Trophoblast cell (in vitro differentiated cells and primary cell): ENCODE measurements around the gene PEX7. TPM values are rescaled to one million over a fixed set of nuclear protein-coding genes. Genes with fewer than 3 reads are reported as not detected.

Experiments used
- DNase-seq, 2 donors: peaks; one replicate each; pipeline ENCODE4 v3.0.0-alpha.2; 2016
- H2AFZ ChIP-seq: 2 replicates; pipeline ENCODE4 v1.6.1; 2013; ENCODE audit warnings: low read length, moderate library complexity, mild to moderate bottlenecking; ENCODE audit not compliant: insufficient read depth, poor library complexity
- H2AK5ac ChIP-seq: 2 replicates; pipeline ENCODE4 v1.6.1; 2013; ENCODE audit warnings: mild to moderate bottlenecking, low read length
- H2BK120ac ChIP-seq: 2 replicates; pipeline ENCODE4 v1.6.1; 2013; ENCODE audit warnings: low read length, mild to moderate bottlenecking, moderate library complexity; ENCODE audit not compliant: insufficient read depth, poor library complexity
- H2BK12ac ChIP-seq: 2 replicates; pipeline ENCODE4 v1.6.1; 2013; ENCODE audit warnings: mild to moderate bottlenecking, low read length, moderate library complexity
- H2BK5ac ChIP-seq: 2 replicates; pipeline ENCODE4 v1.6.1; 2013; ENCODE audit warnings: low read length, low read depth, moderate library complexity, mild to moderate bottlenecking; ENCODE audit not compliant: poor library complexity
- H3K14ac ChIP-seq: 2 replicates; pipeline ENCODE4 v1.6.1; 2013; ENCODE audit warnings: mild to moderate bottlenecking, low read length
- H3K18ac ChIP-seq: 2 replicates; pipeline ENCODE4 v1.6.1; 2013; ENCODE audit warnings: mild to moderate bottlenecking, low read length
- H3K23ac ChIP-seq: 2 replicates; pipeline ENCODE4 v1.6.1; 2013; ENCODE audit warnings: low read length
- H3K27ac ChIP-seq: 2 replicates; pipeline ENCODE4 v1.5.1; 2013; ENCODE audit warnings: low read depth, mild to moderate bottlenecking, inconsistent platforms, low read length, moderate library complexity
- H3K27me3 ChIP-seq: 2 replicates; pipeline ENCODE4 v1.6.1; 2013; ENCODE audit warnings: inconsistent platforms, mild to moderate bottlenecking, low read length, moderate library complexity; ENCODE audit not compliant: insufficient read depth
- H3K36me3 ChIP-seq, 2 experiments: 1 replicate in 1 of 2; 2 replicates in 1 of 2; pipeline ENCODE4 v1.6.1; 2013; ENCODE audit warnings: low read length in 2 of 2, mild to moderate bottlenecking in 2 of 2, moderate library complexity in 1 of 2; ENCODE audit not compliant: insufficient read depth in 2 of 2, control insufficient read depth in 1 of 2
- H3K4ac ChIP-seq: 2 replicates; pipeline ENCODE4 v1.6.1; 2013; ENCODE audit warnings: low read depth, mild to moderate bottlenecking, low read length, moderate library complexity
- H3K4me1 ChIP-seq, 2 experiments: 1 replicate in 1 of 2; 2 replicates in 1 of 2; pipeline ENCODE4 v1.6.1; 2013; ENCODE audit warnings: low read length in 2 of 2, mild to moderate bottlenecking in 2 of 2, moderate library complexity in 1 of 2; ENCODE audit not compliant: insufficient read depth in 2 of 2, control insufficient read depth in 1 of 2
- H3K4me2 ChIP-seq: 2 replicates; pipeline ENCODE4 v1.6.1; 2013; ENCODE audit warnings: inconsistent platforms, mild to moderate bottlenecking, low read length, moderate library complexity
- H3K4me3 ChIP-seq: 2 replicates; pipeline ENCODE4 v1.5.1; 2013; ENCODE audit warnings: mild to moderate bottlenecking, low read depth, low read length, inconsistent platforms
- H3K79me1 ChIP-seq: one replicate; pipeline ENCODE4 v1.6.1; 2013; ENCODE audit warnings: low read length
- H3K79me2 ChIP-seq: 2 replicates; pipeline ENCODE4 v1.6.1; 2013; ENCODE audit warnings: low read length, mild to moderate bottlenecking; ENCODE audit not compliant: control insufficient read depth, insufficient read depth, poor library complexity
- H3K9ac ChIP-seq: 2 replicates; pipeline ENCODE4 v1.6.1; 2013; ENCODE audit warnings: mild to moderate bottlenecking, low read length
- H3K9me3 ChIP-seq: 2 replicates; pipeline ENCODE4 v1.6.1; 2013; ENCODE audit warnings: low read depth, mild to moderate bottlenecking, control low read depth, inconsistent platforms, low read length; ENCODE audit not compliant: insufficient read depth
- H4K12ac ChIP-seq: 2 replicates; pipeline ENCODE4 v1.6.1; 2013; ENCODE audit warnings: low read depth, mild to moderate bottlenecking, low read length, moderate library complexity
- H4K8ac ChIP-seq: 2 replicates; pipeline ENCODE4 v1.6.1; 2013; ENCODE audit warnings: low read depth, mild to moderate bottlenecking, low read length, moderate library complexity
- H4K91ac ChIP-seq: one replicate; pipeline ENCODE4 v1.6.1; 2013; ENCODE audit warnings: low read depth, mild to moderate bottlenecking, low read length, moderate library complexity
- WGBS: extraction: QIAGEN DNeasy Blood & Tissue Kit; methylation state at CpG from one replicate; pipeline ENCODE4 v1.1.7; 2013; ENCODE audit warnings: missing lambda C conversion rate; ENCODE audit not compliant: insufficient read length, insufficient coverage; ENCODE audit errors: extremely low coverage; 5-methylcytosine and 5-hydroxymethylcytosine counted together
- polyA plus RNA-seq: library from polyadenylated mRNA; stranded (reverse); fragments of 200-250 nt; gene quantifications from 2 replicates; pipeline ENCODE4 v1.2.3, GENCODE V29; 2013

Gene PEX7
- polyA plus RNA-seq: 4.0 and 5.0 TPM in 2 replicates

- H3K18ac ChIP-seq: peak within 1 kb of the TSS; percentile 55
- peak within 1 kb of the TSS; percentile 45 for H2AK5ac ChIP-seq
- H2BK120ac ChIP-seq: peak within 1 kb of the TSS; percentile 57
- peak within 1 kb of the TSS; percentile 92 for H4K91ac ChIP-seq
- H3K79me2 ChIP-seq: peaks cover 5% of the 10 kb centered on the region
- no peaks in the 10 kb centered on the region for H3K9me3 ChIP-seq
- peak within 1 kb of the TSS; percentile 91 for H3K4me3 ChIP-seq
- H3K27me3 ChIP-seq: no peaks in the 10 kb centered on the region
- peak within 1 kb of the TSS; percentile 81 for H3K4me2 ChIP-seq
- no peak within 1 kb of the TSS for H2BK12ac ChIP-seq
- DNase-seq: peak; percentile 85 to 93
- H2BK5ac ChIP-seq: peak within 1 kb of the TSS; percentile 55
- peaks cover 6% of the 10 kb centered on the region for H3K79me1 ChIP-seq
- no CpG with 5 or more reads among the region's 78 CpGs for WGBS
- peak within 1 kb of the TSS; percentile 82 for H3K14ac ChIP-seq
- no peak within 1 kb of the TSS for H3K23ac ChIP-seq
- H4K8ac ChIP-seq: peak within 1 kb of the TSS; percentile 97
- peak within 1 kb of the TSS; percentile 57 for H3K9ac ChIP-seq
- peak within 1 kb of the TSS; percentile 85 for H4K12ac ChIP-seq
- peak within 1 kb of the TSS; percentile 51 for H3K4ac ChIP-seq
- peak within 1 kb of the TSS; percentile 71 for H3K27ac ChIP-seq
- peaks cover 2% of the 10 kb centered on the region in 2 experiments for H3K36me3 ChIP-seq
- peaks cover 4 to 6% of the 10 kb centered on the region in 2 experiments for H3K4me1 ChIP-seq
- peak within 1 kb of the TSS; percentile 96 for H2AFZ ChIP-seq
Observed at GRCh38 chr6:136822376-136823127, at the start of gene PEX7. Gene PEX7 (plus strand): TSS chr6:136822592. CDS start chr6:136822666, 74 bp downstream.

- Histone ChIP-seq H3K4me2 (no peak overlapping the region), H2BK12ac (no peak overlapping the region), H3K9ac (no peak overlapping the region), H3K4me1 (no peaks in the 10 kb centered on the region), H3K4ac (no peak overlapping the region), H3K4me3 (no peak overlapping the region), H3K79me2 (no peaks in the 10 kb centered on the region), H3K14ac (no peak overlapping the region), H4K12ac (no peak overlapping the region), H2AK5ac (no peak overlapping the region), H4K8ac (no peak overlapping the region), H2BK5ac (no peak overlapping the region), H2AFZ (no peak overlapping the region), H3K9me3 (no peaks in the 10 kb centered on the region), H3K27ac (no peak overlapping the region), H4K91ac (no peak overlapping the region), H3K27me3 (no peaks in the 10 kb centered on the region), H3K18ac (no peak overlapping the region), H3K23ac (no peak overlapping the region), H3K79me1 (no peaks in the 10 kb centered on the region), H2BK120ac (no peak overlapping the region), H3K36me3 (no peaks in the 10 kb centered on the region)
- DNase-seq: peak; percentile 87 to 95
- WGBS: no CpG with 5 or more reads among the region's 6 CpGs
Observed at GRCh38 chr6:136772685-136773472, 49.5 kb upstream of the PEX7 start.

- Histone ChIP-seq H2BK5ac (no peak overlapping the region), H2BK120ac (no peak overlapping the region)
Observed at GRCh38 chr6:136773473-136773796, 49.0 kb upstream of the PEX7 start.

GRCh38 chr6:136774228-136775041 lies 48.0 kb upstream of the PEX7 start:
- no peak overlapping the region for H2BK5ac ChIP-seq
- no peak overlapping the region for H3K9ac ChIP-seq
- H3K27me3 ChIP-seq: no peaks in the 10 kb centered on the region
- no peak overlapping the region for H3K4me2 ChIP-seq
- no peak overlapping the region for H3K4me3 ChIP-seq
- no peak overlapping the region for H4K91ac ChIP-seq
- no peak overlapping the region for H4K8ac ChIP-seq
- no peak overlapping the region for H2AFZ ChIP-seq
- WGBS: no CpG with 5 or more reads among the region's 6 CpGs
- no peak overlapping the region for H3K14ac ChIP-seq
- DNase-seq: peak; percentile 43 to 94
- H3K4ac ChIP-seq: no peak overlapping the region
- H3K79me1 ChIP-seq: no peaks in the 10 kb centered on the region
- H3K79me2 ChIP-seq: no peaks in the 10 kb centered on the region
- H3K18ac ChIP-seq: no peak overlapping the region
- no peak overlapping the region for H2BK120ac ChIP-seq
- no peak overlapping the region for H4K12ac ChIP-seq
- no peak overlapping the region for H2BK12ac ChIP-seq
- H3K4me1 ChIP-seq: no peaks in the 10 kb centered on the region
- H2AK5ac ChIP-seq: no peak overlapping the region
- no peaks in the 10 kb centered on the region for H3K36me3 ChIP-seq
- no peak overlapping the region for H3K27ac ChIP-seq
- H3K9me3 ChIP-seq: no peaks in the 10 kb centered on the region
- H3K23ac ChIP-seq: no peak overlapping the region

More at GRCh38 chr6:136773473-136773796, 49.0 kb upstream of the PEX7 start:
- no peak overlapping the region for H3K23ac ChIP-seq
- no peak overlapping the region for H4K91ac ChIP-seq
- H2AK5ac ChIP-seq: no peak overlapping the region
- H3K4ac ChIP-seq: no peak overlapping the region
- H3K9ac ChIP-seq: no peak overlapping the region
- no peak overlapping the region for H3K4me2 ChIP-seq
- H3K27me3 ChIP-seq: no peaks in the 10 kb centered on the region
- WGBS: no CpG with 5 or more reads among the region's 4 CpGs
- no peaks in the 10 kb centered on the region for H3K9me3 ChIP-seq
- no peak overlapping the region for H2AFZ ChIP-seq
- no peaks in the 10 kb centered on the region for H3K79me1 ChIP-seq
- no peak overlapping the region for H4K12ac ChIP-seq
- no peaks in the 10 kb centered on the region for H3K4me1 ChIP-seq
- no peaks in the 10 kb centered on the region for H3K36me3 ChIP-seq
- DNase-seq: no peak
- H3K14ac ChIP-seq: no peak overlapping the region
- no peak overlapping the region for H4K8ac ChIP-seq
- H3K18ac ChIP-seq: no peak overlapping the region
- H3K4me3 ChIP-seq: no peak overlapping the region
- no peak overlapping the region for H2BK12ac ChIP-seq
- H3K27ac ChIP-seq: no peak overlapping the region
- no peaks in the 10 kb centered on the region for H3K79me2 ChIP-seq
